Ovary (tissue), 3 donors: ENCODE results near the gene FGD2.

ENCODE experiments used
- CTCF ChIP-seq, 3 donors: fragments of 450-650 bp in 2 of 3; fragments of 200-600 bp in 1 of 3; IDR thresholded peaks; one replicate each; pipeline versions ENCODE4 v1.5.1 to v1.8.0; 2016 to 2022; ENCODE audit warnings: antibody characterized with exemption in 3 of 3, mild to moderate bottlenecking in 1 of 3
- EP300 ChIP-seq: sonication (generic); formaldehyde crosslinking; IDR thresholded peaks from one replicate; pipeline ENCODE4 v1.6.1; 2017; ENCODE audit warnings: antibody characterized with exemption
- POLR2A ChIP-seq: fragments of 450-650 bp; IDR thresholded peaks from one replicate; pipeline ENCODE4 v1.6.1; 2017; ENCODE audit warnings: antibody characterized with exemption, mild to moderate bottlenecking, moderate library complexity
- donor health status: DM: no; HTN: no; CAD: no.

GRCh38 chr6:37050854-37051137 is 45.3 kb downstream of the FGD2 start:
- TF ChIP-seq EP300 (no peak), CTCF (IDR thresholded peaks at IDR 0.05) (no peak), POLR2A (no peak)
